GM12872 (cell line): ENCODE data around the gene GCHFR.

Source experiments
- TF ChIP-seq, protein P1 (sequence below): IDR thresholded peaks from 3 replicates; pipeline ENCODE4 v1.5.1; 2011; ENCODE audit warnings: low read depth, mild to moderate bottlenecking, low read length, moderate library complexity; ENCODE audit not compliant: insufficient read depth

The GCHFR gene

DNA sequence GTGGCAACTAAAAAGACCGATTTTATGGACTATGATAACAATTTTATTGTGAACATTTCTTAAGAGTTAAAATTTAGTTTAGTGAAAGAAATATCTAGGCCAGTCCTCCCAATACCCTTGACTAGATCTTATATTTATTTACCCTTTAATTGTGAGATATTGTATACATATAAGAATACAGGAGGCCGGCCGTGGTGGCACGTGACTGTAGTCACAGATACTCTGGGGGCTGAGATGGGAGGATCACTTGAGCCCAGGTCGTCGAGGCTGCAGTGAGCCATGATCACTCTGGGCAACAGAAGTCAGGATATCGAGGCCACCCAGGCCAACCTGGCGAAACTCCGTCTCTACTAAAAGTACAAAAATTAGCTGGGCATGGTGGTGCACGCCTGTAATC is 8.1 kb upstream of the GCHFR start:
- TF ChIP-seq, protein P1, sequence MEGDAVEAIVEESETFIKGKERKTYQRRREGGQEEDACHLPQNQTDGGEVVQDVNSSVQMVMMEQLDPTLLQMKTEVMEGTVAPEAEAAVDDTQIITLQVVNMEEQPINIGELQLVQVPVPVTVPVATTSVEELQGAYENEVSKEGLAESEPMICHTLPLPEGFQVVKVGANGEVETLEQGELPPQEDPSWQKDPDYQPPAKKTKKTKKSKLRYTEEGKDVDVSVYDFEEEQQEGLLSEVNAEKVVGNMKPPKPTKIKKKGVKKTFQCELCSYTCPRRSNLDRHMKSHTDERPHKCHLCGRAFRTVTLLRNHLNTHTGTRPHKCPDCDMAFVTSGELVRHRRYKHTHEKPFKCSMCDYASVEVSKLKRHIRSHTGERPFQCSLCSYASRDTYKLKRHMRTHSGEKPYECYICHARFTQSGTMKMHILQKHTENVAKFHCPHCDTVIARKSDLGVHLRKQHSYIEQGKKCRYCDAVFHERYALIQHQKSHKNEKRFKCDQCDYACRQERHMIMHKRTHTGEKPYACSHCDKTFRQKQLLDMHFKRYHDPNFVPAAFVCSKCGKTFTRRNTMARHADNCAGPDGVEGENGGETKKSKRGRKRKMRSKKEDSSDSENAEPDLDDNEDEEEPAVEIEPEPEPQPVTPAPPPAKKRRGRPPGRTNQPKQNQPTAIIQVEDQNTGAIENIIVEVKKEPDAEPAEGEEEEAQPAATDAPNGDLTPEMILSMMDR: no peak

DNA sequence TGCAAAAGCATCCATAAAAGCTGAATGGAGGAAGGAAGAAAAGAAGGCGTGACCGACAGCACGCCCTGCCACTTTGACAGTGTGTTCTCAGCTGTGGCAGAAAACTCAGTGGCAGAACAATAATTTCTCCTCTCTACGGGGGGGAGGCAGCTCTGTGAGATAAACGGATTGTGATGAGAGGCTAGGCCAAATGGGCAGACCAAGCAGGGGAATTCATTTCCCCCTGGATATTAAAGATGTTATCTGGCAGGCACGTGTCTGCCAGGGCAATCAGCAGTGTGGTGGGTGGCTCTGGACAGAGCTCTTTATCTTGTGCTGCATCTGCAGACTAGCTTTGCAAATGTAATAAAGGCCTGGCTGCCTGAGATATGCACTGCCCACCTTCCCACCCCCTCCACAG is 6.9 kb upstream of the GCHFR start:
- TF ChIP-seq, protein P1: no peak

DNA sequence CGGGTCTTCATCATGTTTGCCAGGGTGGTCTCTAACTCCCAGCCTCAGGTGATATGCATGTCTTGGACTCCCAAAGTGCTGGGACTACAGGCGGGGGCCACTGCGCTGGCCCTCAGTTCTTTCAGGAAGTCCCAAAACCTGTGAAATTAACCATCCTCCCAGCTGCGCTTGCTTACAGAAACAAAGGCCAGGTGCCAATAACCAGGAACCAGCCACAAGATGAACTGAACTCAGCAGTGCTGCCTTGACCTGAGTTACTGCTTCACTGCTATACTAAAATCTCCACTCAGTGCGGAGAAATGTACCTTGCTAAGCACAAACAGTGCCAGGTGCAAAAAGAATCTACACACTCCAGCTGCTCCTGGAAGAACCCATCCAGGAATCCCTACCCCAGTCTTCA is 3.9 kb upstream of the GCHFR start:
- TF ChIP-seq, protein P1: no peak

DNA sequence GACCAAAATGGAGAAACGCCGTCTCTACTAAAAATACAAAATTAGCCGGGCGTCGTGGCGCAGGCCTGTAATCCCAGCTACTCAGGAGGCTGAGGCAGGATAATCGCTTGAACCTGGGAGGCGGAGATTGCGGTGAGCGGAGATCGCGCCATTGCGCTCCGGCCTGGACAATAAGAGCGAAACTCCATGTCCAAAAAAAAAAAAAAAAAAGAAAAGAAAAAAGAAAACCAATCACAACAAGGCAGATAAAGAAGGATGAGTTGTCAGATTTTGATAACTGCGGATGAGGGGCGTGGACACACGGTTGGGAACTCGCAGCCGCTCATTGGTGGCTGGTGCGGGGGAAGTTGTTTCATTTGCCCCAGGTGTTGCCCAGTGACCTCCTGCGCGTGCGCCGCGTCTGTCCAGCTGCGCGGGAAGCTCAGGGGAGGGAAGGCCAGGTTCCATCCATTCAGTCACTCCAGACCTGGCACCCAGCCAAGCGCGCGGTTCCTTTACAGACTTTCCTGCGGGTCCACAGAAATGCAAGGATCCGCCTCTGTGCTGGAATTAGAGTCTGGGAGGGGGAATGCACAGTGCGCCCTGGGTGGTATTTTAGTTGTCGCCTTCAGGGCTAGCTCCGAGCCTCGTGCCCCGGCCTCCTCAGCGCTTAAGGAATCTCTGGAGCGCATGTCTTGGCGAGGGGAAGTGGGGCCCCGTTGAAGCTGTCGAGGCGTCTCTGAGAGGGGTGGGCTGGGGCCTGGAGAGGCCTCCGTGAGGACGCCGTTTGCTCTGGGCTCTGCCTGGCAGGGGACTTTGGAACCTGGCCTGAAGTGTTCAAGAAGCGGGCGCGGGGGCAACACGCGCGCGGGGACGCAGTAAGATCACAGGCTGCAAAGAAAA is 708 bp upstream of the GCHFR start:
- TF ChIP-seq, protein P1: no peak

DNA sequence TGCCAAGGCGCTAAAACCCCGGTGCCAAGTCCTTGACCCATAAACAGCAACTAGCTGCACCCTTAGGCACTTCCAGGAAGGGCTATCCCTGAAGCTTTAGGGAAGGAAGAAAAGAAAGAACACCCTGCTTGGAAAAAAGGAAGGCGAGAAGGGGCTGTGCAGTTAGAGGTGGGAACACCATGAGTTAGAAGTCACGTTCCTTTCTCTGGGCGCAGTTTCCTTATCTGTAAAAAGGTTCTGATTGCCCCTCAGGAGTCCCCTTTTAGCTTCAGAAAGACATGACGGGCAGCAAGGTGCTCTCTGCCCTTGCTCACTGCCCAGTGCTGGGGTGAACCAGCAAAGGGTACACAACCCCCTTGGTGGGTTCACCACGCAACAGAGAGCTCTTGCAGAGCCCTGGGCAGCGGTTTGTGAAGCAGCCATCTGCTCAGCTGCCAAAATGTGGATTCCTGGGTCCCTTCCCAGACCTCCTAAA is 798 bp downstream of the GCHFR start:
- TF ChIP-seq, protein P1: no peak

DNA sequence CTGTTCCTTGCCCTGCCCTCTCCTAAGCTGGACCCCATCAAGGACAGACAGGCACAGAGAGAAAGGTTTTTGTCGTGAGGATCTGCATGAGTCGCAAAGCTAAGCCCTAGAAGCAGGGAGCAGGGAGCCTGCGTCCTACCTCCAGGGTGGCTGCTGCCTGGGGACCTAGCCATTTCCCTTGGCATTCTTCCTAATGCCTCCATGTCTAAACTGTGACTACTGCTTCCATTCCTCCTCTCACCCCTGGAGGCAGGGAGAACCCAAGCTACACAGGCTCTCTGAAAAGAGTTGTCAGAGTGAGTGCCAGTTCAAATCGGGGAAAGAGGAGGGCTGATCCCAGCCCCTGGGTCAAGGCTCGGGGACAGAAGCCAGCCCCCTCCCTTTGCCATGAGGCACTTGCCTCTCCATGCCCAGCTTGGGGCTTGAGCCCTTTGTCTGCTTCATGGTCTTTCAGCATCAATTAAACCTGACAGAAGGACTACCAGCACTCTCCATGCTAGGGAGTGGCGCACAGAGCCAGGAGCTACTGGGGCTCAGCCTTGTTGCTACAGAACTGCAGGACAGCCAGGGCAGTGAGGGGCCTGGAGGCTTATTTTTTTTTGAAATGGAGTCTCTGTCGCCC is 2.4 kb downstream of the GCHFR start:
- TF ChIP-seq, protein P1: no peak

DNA sequence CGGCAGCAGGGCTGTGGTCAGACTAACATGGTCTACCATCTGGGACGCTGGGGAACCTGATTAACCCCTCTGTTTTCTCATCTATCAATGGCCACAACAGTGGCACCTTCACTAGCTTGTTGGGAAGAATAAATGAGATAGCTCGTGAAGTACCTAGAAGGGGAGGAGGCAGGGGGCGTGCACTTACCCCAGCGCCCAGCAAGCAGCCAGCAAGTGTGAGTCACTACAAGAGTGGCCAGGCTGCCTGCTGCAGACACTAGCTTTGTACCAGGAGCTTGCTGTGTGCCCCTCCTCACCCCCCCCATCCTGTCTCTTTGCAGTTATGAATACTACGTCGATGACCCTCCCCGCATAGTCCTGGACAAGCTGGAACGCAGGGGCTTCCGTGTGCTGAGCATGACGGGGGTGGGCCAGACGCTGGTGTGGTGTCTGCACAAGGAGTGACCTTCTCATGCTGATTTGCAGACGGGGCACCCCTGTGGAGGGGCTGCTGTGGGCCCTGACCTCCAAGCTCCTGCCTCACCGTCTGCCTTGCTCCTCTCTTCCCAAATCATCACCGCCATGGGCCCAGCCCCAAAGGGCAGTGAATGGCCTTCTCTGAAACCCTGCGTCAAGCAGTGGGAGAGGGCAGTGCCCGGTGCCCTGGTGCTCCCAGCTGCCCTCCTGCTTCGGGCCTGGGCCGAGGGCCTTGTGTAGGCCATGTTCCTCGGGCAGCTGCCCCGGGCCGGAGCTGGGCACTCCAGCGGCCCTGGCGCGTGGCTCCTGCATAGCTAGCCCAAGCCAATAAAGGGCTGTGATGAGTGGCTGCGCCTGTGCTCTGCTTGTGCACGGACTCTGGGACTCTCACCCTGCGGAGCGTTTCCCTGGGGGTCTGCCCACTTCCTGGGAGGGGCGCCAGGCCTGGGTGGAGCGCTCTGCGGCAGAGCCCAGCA is 3.3 kb downstream of the GCHFR start:
- TF ChIP-seq, protein P1: no peak
